GM13977 (cell line): ENCODE results near the gene KANK3.

Experiments used
- DNase-seq: peaks from one replicate; pipeline ENCODE4 v3.0.0; 2012; ENCODE audit warnings: low spot score
- in situ Hi-C: fragments of 300-500 bp; cut with MboI; formaldehyde crosslinking; loops from one replicate; pipeline ENCODE4 v1.12.0; 2022; ENCODE audit warnings: low sequenced_read_pairs, low pct_unique_long_range_greater_than_20kb, mixed read lengths, inconsistent platforms; ENCODE audit not compliant: unreplicated experiment
- TF ChIP-seq, protein P1 (sequence below): IDR thresholded peaks from 2 replicates; pipeline ENCODE4 v1.5.1; 2012; ENCODE audit warnings: mild to moderate bottlenecking, control low read depth; ENCODE audit not compliant: insufficient read depth; ENCODE audit errors: extremely low read depth, missing control alignments

KANK3 gene

DNA sequence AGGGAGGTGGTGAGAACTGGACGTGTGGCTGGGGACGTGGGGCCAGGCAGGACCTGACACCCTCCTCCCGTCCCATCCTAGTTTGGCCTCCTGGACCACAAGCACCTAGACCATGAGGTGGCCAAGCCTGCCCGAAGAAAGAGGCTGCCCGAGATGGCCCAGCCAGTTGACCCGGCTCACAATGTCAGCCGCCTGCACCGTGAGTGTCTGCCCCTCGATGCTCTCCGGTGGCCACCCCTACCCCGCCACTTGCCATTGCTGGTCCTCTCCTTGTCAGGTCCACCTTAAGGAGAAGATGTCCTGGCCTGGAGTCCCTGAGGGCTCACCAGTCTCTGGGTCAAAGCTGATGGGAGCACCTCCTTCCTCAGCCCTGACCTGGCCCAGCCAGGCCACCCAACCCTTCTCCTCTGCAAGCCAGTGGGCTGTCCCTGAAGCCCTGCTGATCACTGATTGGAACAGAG is 23.1 kb upstream of the KANK3 start:
- in situ Hi-C loops = no loop called here
- TF ChIP-seq, protein P1, sequence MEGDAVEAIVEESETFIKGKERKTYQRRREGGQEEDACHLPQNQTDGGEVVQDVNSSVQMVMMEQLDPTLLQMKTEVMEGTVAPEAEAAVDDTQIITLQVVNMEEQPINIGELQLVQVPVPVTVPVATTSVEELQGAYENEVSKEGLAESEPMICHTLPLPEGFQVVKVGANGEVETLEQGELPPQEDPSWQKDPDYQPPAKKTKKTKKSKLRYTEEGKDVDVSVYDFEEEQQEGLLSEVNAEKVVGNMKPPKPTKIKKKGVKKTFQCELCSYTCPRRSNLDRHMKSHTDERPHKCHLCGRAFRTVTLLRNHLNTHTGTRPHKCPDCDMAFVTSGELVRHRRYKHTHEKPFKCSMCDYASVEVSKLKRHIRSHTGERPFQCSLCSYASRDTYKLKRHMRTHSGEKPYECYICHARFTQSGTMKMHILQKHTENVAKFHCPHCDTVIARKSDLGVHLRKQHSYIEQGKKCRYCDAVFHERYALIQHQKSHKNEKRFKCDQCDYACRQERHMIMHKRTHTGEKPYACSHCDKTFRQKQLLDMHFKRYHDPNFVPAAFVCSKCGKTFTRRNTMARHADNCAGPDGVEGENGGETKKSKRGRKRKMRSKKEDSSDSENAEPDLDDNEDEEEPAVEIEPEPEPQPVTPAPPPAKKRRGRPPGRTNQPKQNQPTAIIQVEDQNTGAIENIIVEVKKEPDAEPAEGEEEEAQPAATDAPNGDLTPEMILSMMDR = no peak
- DNase-seq = no peak

DNA sequence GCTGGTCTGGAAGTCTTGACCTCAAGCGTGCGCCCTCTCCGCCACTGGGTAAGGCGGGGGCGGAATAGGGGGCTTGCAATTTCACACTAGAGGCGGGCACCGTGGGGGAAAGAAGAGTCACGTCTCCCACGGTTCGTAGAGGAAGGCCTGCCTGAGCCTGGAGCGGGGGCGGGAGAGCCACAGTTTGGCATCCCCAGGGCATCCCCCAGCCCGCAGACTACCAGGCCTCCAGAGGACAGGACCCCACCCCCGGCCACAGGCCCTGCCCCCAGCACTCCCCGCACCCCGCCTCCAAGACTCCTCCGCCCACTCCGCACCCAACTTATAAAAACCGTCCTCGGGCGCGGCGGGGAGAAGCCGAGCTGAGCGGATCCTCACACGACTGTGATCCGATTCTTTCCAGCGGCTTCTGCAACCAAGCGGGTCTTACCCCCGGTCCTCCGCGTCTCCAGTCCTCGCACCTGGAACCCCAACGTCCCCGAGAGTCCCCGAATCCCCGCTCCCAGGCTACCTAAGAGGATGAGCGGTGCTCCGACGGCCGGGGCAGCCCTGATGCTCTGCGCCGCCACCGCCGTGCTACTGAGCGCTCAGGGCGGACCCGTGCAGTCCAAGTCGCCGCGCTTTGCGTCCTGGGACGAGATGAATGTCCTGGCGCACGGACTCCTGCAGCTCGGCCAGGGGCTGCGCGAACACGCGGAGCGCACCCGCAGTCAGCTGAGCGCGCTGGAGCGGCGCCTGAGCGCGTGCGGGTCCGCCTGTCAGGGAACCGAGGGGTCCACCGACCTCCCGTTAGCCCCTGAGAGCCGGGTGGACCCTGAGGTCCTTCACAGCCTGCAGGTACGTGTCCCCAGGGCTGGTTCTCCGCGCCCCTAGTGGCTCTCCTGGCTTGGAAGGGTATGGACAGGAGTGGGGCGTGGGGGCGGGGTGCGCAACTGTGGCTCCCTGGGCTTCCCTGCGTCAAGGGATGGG is 21.0 kb upstream of the KANK3 start, which contains the start of gene ANGPTL4:
Gene ANGPTL4, plus strand, starts transcription at position 353 of the 969 bp plus-strand sequence. Its CDS starts 167 bp downstream, at position 520.
- DNase-seq = peak; percentile 73
- TF ChIP-seq, protein P1 = no peak
- in situ Hi-C loops = no loop called here

DNA sequence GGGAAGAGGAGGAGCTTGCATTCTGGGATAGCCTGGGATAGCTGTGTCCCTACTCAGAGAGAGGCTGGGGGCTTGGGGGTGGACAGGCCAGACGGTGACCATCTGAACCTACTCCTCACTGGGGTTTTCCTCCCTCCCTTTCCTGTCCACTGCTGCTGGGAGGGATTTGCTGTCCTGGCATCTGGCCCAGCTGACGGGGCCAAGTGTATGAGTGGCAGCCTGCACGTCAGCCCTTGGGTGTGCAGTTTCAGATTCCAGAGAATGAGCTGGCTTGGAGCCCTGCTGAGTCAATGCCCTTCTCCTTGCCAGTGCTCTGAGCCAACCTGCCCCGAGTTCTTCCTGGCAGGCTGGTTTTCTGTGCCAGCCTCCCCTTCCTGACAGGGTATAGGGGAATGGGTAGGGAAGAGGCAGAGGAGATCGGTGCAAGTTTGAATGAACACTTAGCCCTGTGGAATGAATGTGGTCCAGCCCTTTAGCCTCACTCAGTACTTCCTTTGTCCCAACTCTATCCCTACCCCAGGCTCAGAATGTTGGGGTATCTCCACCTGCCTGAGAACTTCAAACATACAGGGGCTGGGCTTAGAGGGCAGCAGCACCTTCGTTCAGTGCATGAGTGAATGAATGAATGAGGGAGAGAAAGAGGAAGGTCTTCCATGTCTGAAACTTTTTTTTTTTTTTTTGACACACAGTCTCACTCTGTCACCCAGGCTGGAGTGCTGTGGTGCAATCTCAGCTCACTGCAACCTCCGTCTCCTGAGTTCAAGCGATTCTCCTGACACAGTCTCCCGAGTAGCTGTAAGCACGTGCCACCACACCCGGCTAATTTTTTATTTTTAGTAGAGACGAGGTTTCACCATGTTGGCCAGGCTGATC is 19.1 kb upstream of the KANK3 start:
- no peak for DNase-seq
- TF ChIP-seq, protein P1 = no peak
- in situ Hi-C loops = no loop called here

DNA sequence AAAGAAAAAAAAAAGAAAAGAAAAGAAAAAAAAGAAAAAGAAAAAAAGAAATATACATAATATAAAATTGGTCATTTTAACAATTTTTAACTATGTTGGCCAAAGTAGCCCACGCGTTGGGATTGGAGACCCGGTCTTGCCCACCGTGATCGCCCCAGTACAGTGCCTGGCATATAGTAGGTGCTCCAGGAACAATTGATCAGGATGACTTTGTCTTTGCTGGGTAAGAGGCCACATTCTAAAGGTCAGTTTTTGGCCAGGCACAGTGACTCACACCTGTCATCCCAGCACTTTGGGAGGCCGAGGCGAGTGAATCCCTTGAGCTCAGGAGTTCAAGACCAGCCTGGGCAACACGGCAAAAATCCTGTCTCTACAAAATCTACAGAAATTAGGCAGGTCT is 17.1 kb upstream of the KANK3 start:
- DNase-seq = no peak
- in situ Hi-C loops = no loop called here
- TF ChIP-seq, protein P1 = no peak

DNA sequence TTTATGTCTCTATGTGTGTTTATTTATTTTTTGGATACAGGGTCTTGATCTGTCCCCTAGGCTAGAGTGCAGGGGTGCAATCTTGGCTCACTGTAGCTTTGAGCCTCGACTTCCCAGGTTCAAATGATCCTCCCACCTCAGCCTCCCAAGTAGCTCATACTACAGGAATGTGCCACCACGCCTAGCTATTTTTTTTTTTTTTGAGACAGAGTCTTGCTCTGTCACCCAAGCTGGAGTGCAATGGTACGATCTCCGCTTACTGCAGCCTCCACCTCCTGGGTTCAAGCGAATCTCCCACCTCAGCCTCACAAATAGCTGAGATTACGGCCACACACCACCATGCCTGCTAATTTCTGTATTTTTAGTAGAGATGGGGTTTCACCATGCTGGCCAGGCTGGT is 15.9 kb upstream of the KANK3 start:
- in situ Hi-C loops = no loop called here
- no peak for DNase-seq
- TF ChIP-seq, protein P1 = no peak

DNA sequence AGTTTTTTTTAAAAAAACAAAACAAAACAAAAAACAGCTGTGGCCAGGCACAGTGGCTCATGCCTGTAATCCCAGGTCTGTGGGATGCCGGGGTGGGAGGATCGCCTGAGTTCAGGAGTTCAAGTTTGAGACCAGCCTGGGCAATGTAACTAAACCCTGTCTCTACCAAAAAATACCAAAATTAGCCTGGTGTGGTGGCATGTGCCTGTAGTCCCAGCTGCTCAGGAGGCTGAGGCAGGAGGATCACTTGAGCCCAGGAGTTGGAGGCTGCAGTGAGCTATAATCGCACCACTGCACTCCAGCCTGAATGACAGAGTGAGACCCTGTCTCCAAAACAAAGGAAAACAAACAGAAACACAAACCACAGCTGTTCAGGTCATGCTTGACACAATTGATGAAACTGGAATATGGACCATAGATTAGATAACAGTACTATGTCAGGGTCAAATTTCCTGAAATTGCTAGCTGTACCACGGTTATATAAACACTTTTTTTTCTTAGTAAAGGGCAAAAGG is 14.0 kb upstream of the KANK3 start:
- TF ChIP-seq, protein P1 = no peak
- no peak for DNase-seq
- in situ Hi-C loops = no loop called here
